Stimulated activated CD8-positive, alpha-beta memory T cell treated with anti-CD3 and anti-CD28 coated beads, Interleukin-7, amount 100 ng/mL, for 4 hours (primary cell): ENCODE data around the gene SMURF1.

Experiments
- DNase-seq, 2 donors: peaks; one replicate each; pipeline ENCODE4 v3.0.0-alpha.2; 2020; ENCODE audit warnings: low read depth in 2 of 2

The SMURF1 gene

GRCh38 chr7:99029466-99030435, 114.2 kb downstream of the SMURF1 start:
- DNase-seq: no peak

GRCh38 chr7:99028261-99028973, 115.5 kb downstream of the SMURF1 start:
- no peak for DNase-seq

- DNase-seq: no peak
These were observed 116.1 kb downstream of the SMURF1 start for GRCh38 chr7:99027841-99028240.

GRCh38 chr7:99027241-99027640, 116.7 kb downstream of the SMURF1 start:
- no peak for DNase-seq

- no peak for DNase-seq
These were observed 119.8 kb downstream of the SMURF1 start for GRCh38 chr7:99024066-99024465.

- no peak for DNase-seq
These were observed 121.9 kb downstream of the SMURF1 start for GRCh38 chr7:99021941-99022560.

- DNase-seq: no peak
These were observed 123.5 kb downstream of the SMURF1 start for GRCh38 chr7:99020413-99020715.

- no peak for DNase-seq
These were observed 124.1 kb downstream of the SMURF1 start for GRCh38 chr7:99019523-99020412.

- DNase-seq: no peak
These were observed 127.7 kb downstream of the SMURF1 start for GRCh38 chr7:99016196-99016595.

GRCh38 chr7:99014113-99014985, 129.6 kb downstream of the SMURF1 start:
- DNase-seq: no peak

- DNase-seq: no peak
These were observed 130.4 kb downstream of the SMURF1 start for GRCh38 chr7:99013266-99014112.

GRCh38 chr7:99012722-99013121, 131.2 kb downstream of the SMURF1 start:
- no peak for DNase-seq

GRCh38 chr7:99011706-99012404, 132.1 kb downstream of the SMURF1 start:
- DNase-seq: no peak

- DNase-seq: no peak
These were observed 132.6 kb downstream of the SMURF1 start for GRCh38 chr7:99011341-99011705.

GRCh38 chr7:99010281-99010680, 133.6 kb downstream of the SMURF1 start:
- DNase-seq: no peak

GRCh38 chr7:99008921-99009530, 134.9 kb downstream of the SMURF1 start:
- DNase-seq: no peak

- DNase-seq: no peak
These were observed 135.7 kb downstream of the SMURF1 start for GRCh38 chr7:99008181-99008631.

GRCh38 chr7:99006739-99007424, 137.0 kb downstream of the SMURF1 start:
- no peak for DNase-seq
